Stimulated activated CD8-positive, alpha-beta memory T cell treated with anti-CD3 and anti-CD28 coated beads, Interleukin-2, amount 100 ng/mL, for 48 hours (primary cell): ENCODE data around the gene IQCK.
"Not testable (repeated sequence)": the region's sequence is repeated elsewhere in the genome, so short reads cannot be mapped to it uniquely, and the experiment has no call there.

Source experiments
- DNase-seq, 2 donors: peaks; one replicate each; pipeline ENCODE4 v3.0.0-alpha.2; 2020; ENCODE audit warnings: low read depth in 2 of 2

The IQCK gene

DNA sequence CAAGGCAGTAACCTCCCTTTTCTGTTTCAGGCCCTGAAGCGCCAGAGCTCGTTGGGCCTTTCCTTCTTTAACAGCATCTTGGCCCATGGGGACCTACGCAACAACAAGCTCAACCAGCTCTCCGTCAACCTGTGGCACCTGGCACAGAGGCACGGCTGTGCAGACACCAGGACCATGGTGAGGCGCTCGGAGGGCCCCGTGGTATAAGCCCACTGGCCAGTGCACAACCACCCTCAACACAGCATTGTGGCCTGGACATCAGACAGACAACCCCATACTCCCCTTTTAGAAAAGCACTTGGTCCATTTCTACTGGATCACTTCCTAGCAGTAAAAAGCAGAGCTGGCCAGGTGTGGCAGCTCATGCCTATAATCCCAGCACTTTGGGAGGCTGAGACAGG is 18.6 kb upstream of the IQCK start:
- DNase-seq: no peak

DNA sequence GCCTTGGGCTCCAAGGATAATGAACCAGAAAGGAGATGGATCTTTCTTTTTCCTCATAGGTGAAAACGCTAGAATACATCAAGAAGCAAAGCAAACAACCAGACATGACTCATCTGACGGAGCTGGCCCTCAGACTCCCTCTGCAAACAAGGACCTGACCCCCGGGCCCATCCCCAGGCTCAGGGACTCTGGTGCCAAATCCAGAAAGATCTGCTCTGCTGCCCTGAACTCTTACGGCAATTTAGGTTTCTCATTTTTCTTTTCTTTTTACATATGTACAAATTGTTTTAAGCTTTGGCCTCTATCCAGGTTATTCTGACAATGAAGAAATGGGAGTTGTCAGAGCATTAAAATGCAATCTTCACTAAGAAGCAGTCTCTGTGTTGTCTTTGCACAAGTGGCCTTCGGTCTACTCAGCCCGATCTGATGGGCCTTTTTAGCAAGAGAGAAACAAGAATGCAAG is 17.7 kb upstream of the IQCK start:
- DNase-seq: no peak

DNA sequence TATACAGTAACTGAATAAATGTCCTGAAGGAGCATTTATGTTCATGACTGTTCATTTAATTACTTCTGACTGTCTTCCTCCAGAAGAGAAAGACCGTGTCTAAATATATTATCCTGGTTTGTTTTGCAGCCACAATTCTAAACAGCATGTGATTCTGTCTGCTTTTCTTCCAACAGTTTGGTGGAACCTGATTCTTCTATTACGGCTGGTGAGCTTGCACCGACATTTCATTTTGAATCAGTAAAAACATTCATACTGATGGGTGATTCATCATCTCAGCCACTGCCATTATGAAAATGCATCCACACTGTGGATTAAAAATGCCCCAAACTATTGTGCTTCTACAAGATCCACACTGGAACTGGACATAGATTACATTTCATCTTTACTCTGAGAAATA is 17.0 kb upstream of the IQCK start:
- no peak for DNase-seq

DNA sequence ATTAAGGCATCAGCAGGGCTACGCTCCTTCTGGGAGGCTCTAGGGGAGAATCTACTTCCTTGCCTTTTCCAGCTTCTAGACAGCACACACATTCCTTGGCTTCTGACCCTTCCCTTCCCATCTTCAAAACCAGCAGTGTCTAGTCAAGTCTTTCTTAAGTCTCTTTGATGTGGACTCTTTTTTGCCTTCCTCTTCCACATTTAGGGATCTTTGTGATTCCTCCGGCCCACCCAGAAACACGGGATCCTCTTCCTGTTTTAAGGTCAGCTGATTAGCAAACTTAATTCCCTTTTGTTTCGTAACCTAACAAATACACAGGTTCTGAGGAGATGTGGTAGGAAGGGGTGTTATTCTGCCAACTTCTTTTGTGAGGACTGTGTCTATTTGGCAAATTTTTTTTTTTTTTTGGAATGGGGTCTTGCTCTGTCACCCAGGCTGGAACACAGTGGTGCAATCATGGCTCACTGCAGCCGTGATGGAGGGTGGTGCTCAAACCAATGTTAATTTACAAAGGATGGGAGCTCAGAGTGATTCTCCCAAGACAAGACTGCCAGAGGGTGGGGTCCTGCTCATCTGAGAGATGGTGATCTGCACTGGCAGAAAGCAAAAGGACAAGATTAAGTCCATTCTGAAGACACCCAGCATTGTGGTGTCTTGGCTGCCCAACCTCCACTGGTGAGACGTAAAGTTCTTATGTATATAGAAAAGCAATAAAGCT is 14.7 kb upstream of the IQCK start:
- no peak for DNase-seq

DNA sequence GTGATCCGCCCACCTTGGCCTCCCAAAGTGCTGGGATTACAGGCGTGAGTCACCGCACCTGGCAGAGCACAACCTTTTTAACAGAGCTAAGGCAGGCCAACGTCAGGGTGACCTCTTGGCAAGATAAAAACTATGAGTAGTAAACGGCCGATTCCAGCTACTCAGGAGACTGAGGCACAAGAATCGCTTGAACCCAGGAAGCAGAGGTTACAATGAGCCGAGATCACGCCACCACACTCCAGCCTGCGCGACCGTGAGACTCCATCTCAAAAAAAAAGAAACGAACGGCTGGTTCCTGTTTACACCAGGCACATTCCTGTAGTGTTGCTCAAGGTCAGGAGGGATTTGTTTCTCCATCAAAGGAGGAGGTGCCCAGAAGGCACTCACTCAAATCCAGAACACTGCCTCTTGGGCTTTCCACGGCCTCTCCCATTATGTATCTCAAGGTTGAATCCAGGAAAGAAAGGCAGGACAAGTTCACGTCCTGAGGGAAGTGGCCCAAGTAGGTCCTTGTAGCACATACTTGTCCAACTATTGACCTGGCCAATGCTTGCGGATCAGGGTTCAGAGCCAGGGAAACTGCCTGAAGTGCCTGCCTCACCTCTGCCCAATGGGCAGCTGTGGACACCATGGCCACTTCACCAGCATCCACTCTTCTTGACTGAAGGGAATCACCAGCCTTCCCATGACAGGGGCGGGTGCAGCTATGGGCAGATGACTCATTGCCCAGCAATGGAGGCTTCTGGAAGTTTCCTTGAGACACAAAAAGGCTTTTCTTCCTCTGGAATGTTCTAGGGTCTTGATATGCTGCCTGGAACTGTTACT is 13.5 kb upstream of the IQCK start:
- DNase-seq: no peak

- no peak for DNase-seq
Measured at GRCh38 chr16:19705146-19705501, 12.9 kb upstream of the IQCK start.

DNA sequence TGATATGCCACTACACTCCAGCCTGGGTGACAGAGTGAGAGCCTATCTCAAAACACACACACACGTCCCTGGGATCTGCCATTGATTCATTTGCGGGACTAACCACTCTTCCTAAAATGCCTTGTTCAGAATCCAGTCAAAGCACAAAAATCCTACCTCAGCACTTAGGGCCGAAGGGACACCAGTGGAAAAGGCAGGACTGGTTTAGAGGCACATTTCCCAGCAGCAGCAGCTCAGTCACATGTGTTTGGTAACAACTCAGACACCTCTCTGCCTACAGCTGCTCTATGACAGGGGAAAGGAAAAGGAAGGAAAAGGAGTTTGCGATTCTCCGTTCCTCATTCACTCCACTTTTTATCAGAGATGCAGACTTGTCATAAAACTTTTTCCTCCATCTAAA is 12.2 kb upstream of the IQCK start:
- DNase-seq: no peak

GRCh38 chr16:19706846-19707245 is 11.2 kb upstream of the IQCK start:
- DNase-seq: no peak

GRCh38 chr16:19707569-19708295 is 10.3 kb upstream of the IQCK start:
- no peak for DNase-seq

DNA sequence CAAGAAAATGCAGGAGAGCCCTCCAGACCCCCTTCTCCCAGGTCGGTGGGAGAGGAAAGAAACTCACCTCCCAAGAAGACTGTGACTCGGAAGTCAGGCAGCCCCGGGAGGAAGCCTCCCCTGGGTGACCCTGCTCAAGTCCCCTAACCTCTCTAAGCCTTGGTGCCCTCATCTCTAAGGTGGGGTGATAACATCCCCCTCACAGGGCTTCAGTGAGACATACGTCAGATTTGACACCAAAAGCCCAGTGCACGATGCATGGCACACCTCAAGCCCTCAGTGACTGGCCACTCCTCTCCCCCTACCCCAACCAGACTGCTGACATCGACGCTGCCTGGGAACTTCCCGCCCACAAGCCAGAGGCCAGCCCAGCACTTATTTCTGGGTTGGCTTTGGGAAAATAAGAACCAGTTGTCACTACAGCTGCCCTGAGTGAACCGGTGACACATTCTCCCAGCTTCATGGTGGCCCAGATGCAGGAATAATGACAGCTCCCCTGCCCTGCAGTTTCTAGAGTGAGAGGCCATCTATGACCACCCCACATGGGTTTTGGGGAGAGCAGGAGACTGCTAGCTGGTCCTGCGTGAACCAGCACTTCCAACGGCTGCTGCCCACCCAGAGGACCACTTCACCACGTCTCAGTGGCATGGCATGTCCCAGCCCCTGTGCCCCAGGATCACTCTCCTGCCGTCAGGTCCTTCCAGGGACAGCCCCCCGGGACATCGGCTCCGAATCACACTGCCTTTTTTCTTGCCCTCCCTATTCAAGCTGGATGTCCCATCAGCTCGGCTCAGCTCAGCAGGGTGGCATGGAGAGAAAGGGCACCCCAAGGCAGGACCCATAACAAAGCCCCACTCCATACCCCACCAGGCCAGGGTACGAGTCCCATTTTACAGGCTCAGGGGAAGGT is 9.5 kb upstream of the IQCK start:
- DNase-seq: no peak

DNA sequence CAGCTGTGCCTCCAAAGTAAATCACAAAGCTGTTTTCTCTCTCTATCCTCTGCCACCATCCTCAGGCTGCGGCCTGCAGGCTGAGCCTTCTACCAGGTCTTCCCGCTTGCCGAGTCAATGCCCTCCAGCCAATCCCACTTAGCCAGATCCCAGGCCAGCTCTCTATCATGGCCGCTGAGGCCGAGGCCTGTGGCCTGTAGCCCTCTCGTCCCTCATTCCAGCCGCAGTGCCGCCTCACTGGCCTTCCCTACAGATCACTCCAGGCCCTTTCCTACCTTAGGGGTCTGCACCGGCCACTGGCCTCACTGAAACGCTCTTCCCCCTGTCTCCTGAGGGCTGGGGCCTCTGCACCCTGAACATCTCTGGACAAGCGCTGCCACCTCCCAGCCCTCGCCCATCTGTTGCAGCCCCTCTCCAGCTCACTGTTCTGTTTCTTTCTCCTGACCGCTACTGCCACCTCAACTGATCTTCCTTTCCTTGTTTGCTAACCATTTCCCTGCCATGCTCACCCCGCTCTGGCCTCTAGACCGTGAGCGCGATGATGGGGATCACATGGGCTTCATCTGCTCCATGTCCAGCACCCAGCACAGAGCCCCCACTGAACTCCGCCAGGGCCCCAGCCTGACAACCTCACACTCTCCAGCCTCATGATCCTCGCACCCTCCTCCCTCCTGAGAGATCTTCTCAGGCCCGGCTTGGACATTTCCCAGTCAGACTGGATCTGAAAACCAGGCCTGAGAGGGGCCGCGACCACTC is 8.5 kb upstream of the IQCK start:
- no peak for DNase-seq

GRCh38 chr16:19710191-19710908 is 7.7 kb upstream of the IQCK start:
- DNase-seq: no peak

GRCh38 chr16:19710991-19711545 is 7.0 kb upstream of the IQCK start:
- no peak for DNase-seq

DNA sequence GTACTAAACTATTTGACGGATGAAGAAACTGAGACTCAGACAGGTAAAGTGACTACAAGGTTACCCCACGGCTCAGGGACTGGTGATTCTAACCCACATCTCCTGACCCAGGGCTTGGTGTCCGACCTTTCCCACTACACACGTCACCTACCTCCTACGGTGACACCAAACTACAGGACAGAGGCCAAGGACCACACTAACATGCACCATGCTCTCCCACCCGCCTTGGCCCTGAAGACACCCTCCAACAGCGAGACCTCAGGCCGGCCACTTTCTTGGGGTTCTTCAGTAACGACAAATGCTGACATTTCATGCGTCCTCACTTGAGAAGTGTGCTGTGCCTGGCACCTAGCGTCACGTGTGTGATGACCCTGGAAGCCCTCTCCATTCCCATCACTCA is 6.4 kb upstream of the IQCK start:
- no peak for DNase-seq

DNA sequence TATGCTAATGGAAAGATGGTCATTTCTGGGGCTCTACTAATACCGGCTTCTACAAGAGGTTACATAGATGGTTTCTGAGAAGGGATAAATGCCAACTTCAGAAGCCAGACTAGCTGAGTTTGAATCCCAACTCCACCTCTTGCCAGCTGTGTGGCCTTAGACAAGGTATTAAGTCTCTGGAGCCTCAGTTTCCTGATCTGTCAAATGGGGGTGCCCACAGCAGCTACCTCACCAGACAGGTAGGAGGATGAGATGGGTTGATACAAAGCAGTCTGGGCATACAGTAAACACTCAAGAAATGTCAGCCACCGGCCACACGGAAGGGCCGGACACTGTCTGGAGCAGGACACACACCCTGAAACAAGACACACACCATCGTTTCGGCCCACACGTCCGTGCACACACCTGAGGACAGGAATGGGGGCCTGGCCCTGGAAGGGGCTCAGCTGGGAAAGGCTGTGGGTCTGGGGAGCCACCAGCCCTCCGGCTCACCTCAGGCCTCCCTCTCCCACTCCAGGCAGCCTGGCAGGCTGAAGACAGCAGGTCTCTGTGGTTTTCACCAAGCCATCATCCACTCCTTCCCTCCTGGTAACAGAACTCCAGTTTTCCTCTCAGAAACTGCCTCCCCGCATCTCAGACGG is 5.5 kb upstream of the IQCK start:
- no peak for DNase-seq

DNA sequence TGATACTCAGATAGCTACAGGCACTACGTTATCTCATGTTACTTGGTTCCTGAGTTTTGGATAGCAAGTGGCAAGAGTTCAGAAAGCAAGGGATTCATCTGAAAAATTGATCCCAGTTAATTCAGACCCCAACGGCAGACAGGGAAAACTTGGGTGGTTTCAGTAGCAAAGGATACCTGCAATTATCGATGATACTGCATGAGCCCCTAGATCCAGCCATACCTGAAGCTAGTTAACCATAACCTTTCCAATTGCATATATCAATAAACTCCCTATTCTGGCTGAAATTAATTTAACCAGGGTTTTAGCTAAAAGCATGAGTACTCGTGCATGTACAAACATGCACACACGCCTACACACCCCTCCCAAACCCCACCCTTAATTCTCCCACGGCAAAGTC is 4.4 kb upstream of the IQCK start:
- DNase-seq: no peak

GRCh38 chr16:19715566-19715965 is 2.5 kb upstream of the IQCK start:
- DNase-seq: no peak

DNA sequence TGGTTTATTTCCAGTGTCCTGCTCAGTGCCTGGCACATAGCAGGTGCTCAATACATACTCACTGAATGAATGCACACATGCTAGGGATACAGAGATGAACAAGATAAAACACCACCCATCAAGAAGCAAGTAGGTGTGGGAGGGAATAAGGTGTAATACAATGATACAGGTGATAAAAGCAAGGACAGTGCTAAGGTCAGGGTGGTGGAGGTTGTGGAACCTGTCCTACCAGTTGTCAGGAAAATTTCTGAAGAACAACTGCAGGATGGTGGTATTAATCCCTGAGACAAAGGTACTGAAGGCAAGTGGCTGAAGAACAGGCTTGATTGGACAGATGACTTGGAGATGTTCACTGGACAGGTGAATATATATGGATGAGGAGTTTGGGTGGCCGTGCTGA is 1.9 kb upstream of the IQCK start:
- no peak for DNase-seq

DNA sequence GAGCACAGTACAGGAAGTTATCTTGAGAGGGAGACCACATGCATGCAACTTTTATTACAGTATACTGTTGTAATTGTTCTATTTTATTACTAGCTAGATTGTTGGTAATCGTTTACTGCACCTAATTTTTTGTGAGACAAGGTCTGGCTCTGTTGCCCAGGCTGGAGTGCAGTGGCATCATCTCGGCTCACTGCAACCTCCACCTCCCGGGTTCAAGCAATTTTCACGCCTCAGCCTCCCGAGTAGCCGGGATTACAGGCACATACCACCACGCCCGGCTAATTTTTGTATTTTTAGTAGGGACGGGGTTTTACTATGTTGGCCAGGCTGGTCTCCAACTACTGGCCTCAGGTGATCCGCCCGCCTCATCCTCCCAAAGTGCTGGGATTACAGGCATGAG is 1.3 kb upstream of the IQCK start:
- DNase-seq: not testable (repeated sequence)
